ENCODE data around the gene TMEM186.
"Not testable (repeated sequence)": the region's sequence is repeated elsewhere in the genome, so short reads cannot be mapped to it uniquely, and the experiment has no call there.

TMEM186 gene

DNA sequence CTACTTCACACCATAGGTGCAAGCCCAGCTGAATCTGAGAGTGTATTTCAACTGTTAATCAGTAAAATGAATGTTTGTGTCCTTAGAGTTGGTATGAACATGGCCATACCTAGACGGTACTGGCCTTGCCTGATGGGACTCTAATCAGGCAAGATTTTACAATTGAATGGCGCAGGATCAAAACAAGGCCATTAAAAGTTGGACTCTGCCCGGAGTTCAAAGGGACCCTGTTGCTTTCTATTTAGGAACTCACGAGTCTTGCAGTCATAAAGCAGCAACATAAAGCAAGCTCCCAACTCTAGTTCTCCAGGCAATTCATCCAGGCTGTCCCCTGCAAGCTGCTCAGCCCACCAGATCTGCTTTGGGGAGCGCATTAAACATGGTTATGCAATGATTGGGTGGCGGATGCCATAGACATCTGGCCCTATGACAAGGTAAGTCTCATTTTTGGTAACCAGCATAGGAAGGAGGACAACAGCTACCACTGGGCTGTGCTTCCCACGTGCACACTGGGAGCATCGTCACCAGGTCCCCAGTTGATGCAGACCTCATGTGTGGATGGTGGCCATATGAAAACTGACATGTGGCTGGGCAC, 8.8 kb downstream of the TMEM186 start:
- no peak for ATAC-seq
- TF ChIP-seq ISL1 (CRISPR knock-in tag; IDR thresholded peaks at IDR 0.05) (no peak), TCF4 (CRISPR knock-in tag; IDR thresholded peaks at IDR 0.05; ENCODE audit: borderline replicate concordance) (no peak), ZFP3 (CRISPR knock-in tag; IDR thresholded peaks at IDR 0.05) (no peak)
- TF ChIP-seq, protein P1, sequence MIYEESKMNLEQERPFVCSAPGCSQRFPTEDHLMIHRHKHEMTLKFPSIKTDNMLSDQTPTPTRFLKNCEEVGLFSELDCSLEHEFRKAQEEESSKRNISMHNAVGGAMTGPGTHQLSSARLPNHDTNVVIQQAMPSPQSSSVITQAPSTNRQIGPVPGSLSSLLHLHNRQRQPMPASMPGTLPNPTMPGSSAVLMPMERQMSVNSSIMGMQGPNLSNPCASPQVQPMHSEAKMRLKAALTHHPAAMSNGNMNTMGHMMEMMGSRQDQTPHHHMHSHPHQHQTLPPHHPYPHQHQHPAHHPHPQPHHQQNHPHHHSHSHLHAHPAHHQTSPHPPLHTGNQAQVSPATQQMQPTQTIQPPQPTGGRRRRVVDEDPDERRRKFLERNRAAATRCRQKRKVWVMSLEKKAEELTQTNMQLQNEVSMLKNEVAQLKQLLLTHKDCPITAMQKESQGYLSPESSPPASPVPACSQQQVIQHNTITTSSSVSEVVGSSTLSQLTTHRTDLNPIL (CRISPR knock-in tag; IDR thresholded peaks at IDR 0.05; ENCODE audit: low read depth) = no peak

- ATAC-seq = not testable (repeated sequence)
These were observed 11.1 kb downstream of the TMEM186 start for GRCh38 chr16:8786316-8786715.

DNA sequence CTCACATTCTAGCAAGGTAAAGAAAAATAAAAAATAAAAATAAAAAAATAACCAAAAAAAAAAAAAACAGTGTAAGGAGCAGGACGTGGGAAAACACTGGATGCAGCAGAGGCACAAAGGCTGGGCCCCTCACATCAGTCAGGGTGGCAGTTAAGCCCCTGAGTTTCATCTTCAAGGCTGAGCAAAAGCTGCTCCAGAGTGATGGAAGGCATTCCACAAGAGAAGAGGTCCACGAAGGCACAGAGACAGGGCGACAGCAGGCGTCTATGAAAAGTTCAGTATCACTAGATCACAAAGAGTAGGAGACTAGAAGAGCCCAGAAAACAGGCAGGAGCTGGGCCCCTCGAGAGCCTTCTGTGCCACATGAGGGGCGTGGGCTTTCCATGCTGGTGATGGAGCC, 12.0 kb downstream of the TMEM186 start:
- ATAC-seq = no peak
- TF ChIP-seq TOX (CRISPR knock-in tag; IDR thresholded peaks at IDR 0.05; ENCODE audit: borderline replicate concordance) (no peak), CSDC2 (CRISPR knock-in tag; IDR thresholded peaks at IDR 0.05) (no peak), ZNF565 (CRISPR knock-in tag; conservative IDR thresholded peaks at IDR 0.05; ENCODE audit: low read depth) (no peak), PPARA (CRISPR knock-in tag; IDR thresholded peaks at IDR 0.05; ENCODE audit: borderline replicate concordance) (no peak)
- TF ChIP-seq, protein P2, sequence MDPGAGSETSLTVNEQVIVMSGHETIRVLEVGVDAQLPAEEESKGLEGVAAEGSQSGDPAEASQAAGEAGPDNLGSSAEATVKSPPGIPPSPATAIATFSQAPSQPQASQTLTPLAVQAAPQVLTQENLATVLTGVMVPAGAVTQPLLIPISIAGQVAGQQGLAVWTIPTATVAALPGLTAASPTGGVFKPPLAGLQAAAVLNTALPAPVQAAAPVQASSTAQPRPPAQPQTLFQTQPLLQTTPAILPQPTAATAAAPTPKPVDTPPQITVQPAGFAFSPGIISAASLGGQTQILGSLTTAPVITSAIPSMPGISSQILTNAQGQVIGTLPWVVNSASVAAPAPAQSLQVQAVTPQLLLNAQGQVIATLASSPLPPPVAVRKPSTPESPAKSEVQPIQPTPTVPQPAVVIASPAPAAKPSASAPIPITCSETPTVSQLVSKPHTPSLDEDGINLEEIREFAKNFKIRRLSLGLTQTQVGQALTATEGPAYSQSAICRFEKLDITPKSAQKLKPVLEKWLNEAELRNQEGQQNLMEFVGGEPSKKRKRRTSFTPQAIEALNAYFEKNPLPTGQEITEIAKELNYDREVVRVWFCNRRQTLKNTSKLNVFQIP (CRISPR knock-in tag; IDR thresholded peaks at IDR 0.05; ENCODE audit: borderline replicate concordance, low read depth) = no peak

GRCh38 chr16:8782673-8783072, 14.8 kb downstream of the TMEM186 start:
- ATAC-seq = no peak
- TF ChIP-seq TCF4 (CRISPR knock-in tag; IDR thresholded peaks at IDR 0.05; ENCODE audit: borderline replicate concordance) (no peak), ZNF70 (CRISPR knock-in tag; IDR thresholded peaks at IDR 0.05) (no peak), PPARA (CRISPR knock-in tag; IDR thresholded peaks at IDR 0.05; ENCODE audit: borderline replicate concordance) (no peak), OSR1 (CRISPR knock-in tag; IDR thresholded peaks at IDR 0.05) (no peak), GLIS3 (CRISPR knock-in tag; IDR thresholded peaks at IDR 0.05) (no peak), TOX (CRISPR knock-in tag; IDR thresholded peaks at IDR 0.05; ENCODE audit: borderline replicate concordance) (no peak), ZFP30 (CRISPR knock-in tag; IDR thresholded peaks at IDR 0.05) (no peak), ZFP3 (CRISPR knock-in tag; IDR thresholded peaks at IDR 0.05) (no peak), SNAI2 (CRISPR knock-in tag; IDR thresholded peaks at IDR 0.05) (no peak), ZC3H10 (CRISPR knock-in tag; IDR thresholded peaks at IDR 0.05) (no peak), RARB (CRISPR knock-in tag; IDR thresholded peaks at IDR 0.05) (no peak), ZNF565 (CRISPR knock-in tag; conservative IDR thresholded peaks at IDR 0.05; ENCODE audit: low read depth) (no peak), ARNTL (CRISPR knock-in tag; IDR thresholded peaks at IDR 0.05; ENCODE audit: borderline replicate concordance, low read depth) (no peak), TSHZ2 (CRISPR knock-in tag; IDR thresholded peaks at IDR 0.05) (no peak), ISL1 (CRISPR knock-in tag; IDR thresholded peaks at IDR 0.05) (no peak), BACH2 (CRISPR knock-in tag; IDR thresholded peaks at IDR 0.05; ENCODE audit: borderline replicate concordance) (no peak), ESRRG (CRISPR knock-in tag; IDR thresholded peaks at IDR 0.05) (no peak)
- TF ChIP-seq, protein P3, sequence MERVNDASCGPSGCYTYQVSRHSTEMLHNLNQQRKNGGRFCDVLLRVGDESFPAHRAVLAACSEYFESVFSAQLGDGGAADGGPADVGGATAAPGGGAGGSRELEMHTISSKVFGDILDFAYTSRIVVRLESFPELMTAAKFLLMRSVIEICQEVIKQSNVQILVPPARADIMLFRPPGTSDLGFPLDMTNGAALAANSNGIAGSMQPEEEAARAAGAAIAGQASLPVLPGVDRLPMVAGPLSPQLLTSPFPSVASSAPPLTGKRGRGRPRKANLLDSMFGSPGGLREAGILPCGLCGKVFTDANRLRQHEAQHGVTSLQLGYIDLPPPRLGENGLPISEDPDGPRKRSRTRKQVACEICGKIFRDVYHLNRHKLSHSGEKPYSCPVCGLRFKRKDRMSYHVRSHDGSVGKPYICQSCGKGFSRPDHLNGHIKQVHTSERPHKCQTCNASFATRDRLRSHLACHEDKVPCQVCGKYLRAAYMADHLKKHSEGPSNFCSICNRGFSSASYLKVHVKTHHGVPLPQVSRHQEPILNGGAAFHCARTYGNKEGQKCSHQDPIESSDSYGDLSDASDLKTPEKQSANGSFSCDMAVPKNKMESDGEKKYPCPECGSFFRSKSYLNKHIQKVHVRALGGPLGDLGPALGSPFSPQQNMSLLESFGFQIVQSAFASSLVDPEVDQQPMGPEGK (CRISPR knock-in tag; IDR thresholded peaks at IDR 0.05; ENCODE audit: borderline replicate concordance) = no peak
- TF ChIP-seq, protein P1 (CRISPR knock-in tag; IDR thresholded peaks at IDR 0.05; ENCODE audit: low read depth) = no peak
- TF ChIP-seq, protein P2 (CRISPR knock-in tag; IDR thresholded peaks at IDR 0.05; ENCODE audit: borderline replicate concordance, low read depth) = no peak

All from SK-N-SH treated with all-trans-retinoic acid at 6 μM for 48 hours (cell line).